GM23338 (cell line): ENCODE results near the gene ADAMTS17. TPM values are rescaled to one million over a fixed set of nuclear protein-coding genes. Genes with fewer than 3 reads are reported as not detected.

ENCODE experiments used
- ATAC-seq: fragments of 200-7000 bp; cut with Tn5 transposase; 3 replicates; pipeline ENCODE4 v1.9.1; 2020
- DNase-seq: peaks from one replicate; pipeline ENCODE4 v3.0.0-alpha.2; 2015; ENCODE audit warnings: low spot score
- H2AFZ ChIP-seq: fragments of 200-600 bp; sonication (generic); 2 replicates; pipeline ENCODE4 v1.8.0; 2016; ENCODE audit warnings: antibody characterized with exemption, mild to moderate bottlenecking, moderate library complexity
- H3F3A ChIP-seq: fragments of 200-600 bp; sonication (generic); replicated peaks from 2 replicates; pipeline ENCODE4 v1.8.0; 2017; ENCODE audit warnings: antibody characterized with exemption, mixed run types, low read depth
- H3K27ac ChIP-seq: fragments of 200-600 bp; sonication (generic); 2 replicates; pipeline ENCODE4 v1.6.1; 2016; ENCODE audit warnings: low read depth
- H3K27me3 ChIP-seq: fragments of 200-600 bp; sonication (generic); 2 replicates; pipeline ENCODE4 v1.8.0; 2016; ENCODE audit warnings: mild to moderate bottlenecking, mixed run types, moderate library complexity; ENCODE audit not compliant: insufficient read depth
- H3K36me3 ChIP-seq: fragments of 200-600 bp; sonication (generic); 2 replicates; pipeline ENCODE4 v1.8.0; 2016; ENCODE audit warnings: mild to moderate bottlenecking; ENCODE audit not compliant: insufficient read depth
- H3K4me1 ChIP-seq: fragments of 200-600 bp; sonication (generic); 2 replicates; pipeline ENCODE4 v1.8.0; 2016; ENCODE audit warnings: mild to moderate bottlenecking, moderate library complexity; ENCODE audit not compliant: insufficient read depth
- H3K4me2 ChIP-seq: fragments of 200-600 bp; sonication (generic); 2 replicates; pipeline ENCODE4 v1.7.1; 2017; ENCODE audit warnings: mixed run types
- H3K4me3 ChIP-seq: fragments of 200-600 bp; sonication (generic); 2 replicates; pipeline ENCODE4 v1.6.1; 2016; ENCODE audit warnings: mixed run types
- H3K79me2 ChIP-seq: fragments of 200-600 bp; sonication (generic); replicated peaks from 2 replicates; pipeline ENCODE4 v1.8.0; 2017; ENCODE audit warnings: mild to moderate bottlenecking; ENCODE audit not compliant: insufficient read depth
- H3K9me2 ChIP-seq: fragments of 200-600 bp; sonication (generic); 2 replicates; pipeline ENCODE4 v1.8.0; 2017; ENCODE audit not compliant: insufficient read depth
- H4K20me1 ChIP-seq: fragments of 200-600 bp; sonication (generic); replicated peaks from 2 replicates; pipeline ENCODE4 v1.8.0; 2017; ENCODE audit warnings: mild to moderate bottlenecking; ENCODE audit not compliant: insufficient read depth
- H3K27ac Mint-ChIP-seq: 2 replicates; pipeline ENCODE4 v1.8.0; 2020; ENCODE audit warnings: inconsistent platforms, mild to moderate bottlenecking, moderate library complexity, mixed read lengths
- H3K27me3 Mint-ChIP-seq: 3 replicates; pipeline ENCODE4 v1.8.0; 2022; ENCODE audit warnings: low read depth, mild to moderate bottlenecking, moderate library complexity, mixed read lengths, inconsistent platforms; ENCODE audit not compliant: insufficient read depth, poor library complexity
- H3K36me3 Mint-ChIP-seq: 3 replicates; pipeline ENCODE4 v1.8.0; 2021; ENCODE audit warnings: low read depth, mild to moderate bottlenecking, inconsistent platforms, moderate library complexity, mixed read lengths
- H3K4me1 Mint-ChIP-seq: 3 replicates; pipeline ENCODE4 v1.8.0; 2020; ENCODE audit warnings: mild to moderate bottlenecking, inconsistent platforms, mixed read lengths
- H3K4me3 Mint-ChIP-seq: 3 replicates; pipeline ENCODE4 v1.8.0; 2021; ENCODE audit warnings: moderate library complexity, mild to moderate bottlenecking, inconsistent platforms, mixed read lengths
- H3K9me3 Mint-ChIP-seq: 3 replicates; pipeline ENCODE4 v1.8.0; 2020; ENCODE audit warnings: moderate library complexity, mild to moderate bottlenecking, inconsistent platforms, mixed read lengths
- CREB1 ChIP-seq: fragments of 250-450 bp; sonication (Bioruptor Pico); IDR thresholded peaks from 2 replicates; pipeline ENCODE4 v1.5.0; 2020; ENCODE audit warnings: low read depth, mild to moderate bottlenecking, moderate library complexity
- CTCF ChIP-seq, 2 experiments: fragments of 200-600 bp in 1 of 2; sonication (generic) in 1 of 2; conservative IDR thresholded peaks; 2 replicates each; pipeline versions ENCODE4 v1.5.1 to v1.6.1; 2016 to 2017; ENCODE audit warnings: antibody characterized with exemption in 2 of 2, low read depth in 2 of 2, mild to moderate bottlenecking in 2 of 2, moderate library complexity in 1 of 2
- ETS1 ChIP-seq: IDR thresholded peaks from 2 replicates; pipeline ENCODE4 v1.6.1; 2016; ENCODE audit warnings: antibody characterized with exemption
- EZH2 ChIP-seq: fragments of 200-600 bp; sonication (generic); IDR thresholded peaks from one replicate; pipeline ENCODE4 v1.8.0; 2017; ENCODE audit warnings: antibody characterized with exemption, mild to moderate bottlenecking, low read depth; ENCODE audit not compliant: unreplicated experiment
- EZH2phosphoT487 ChIP-seq: fragments of 200-600 bp; sonication (generic); IDR thresholded peaks from one replicate; pipeline ENCODE4 v1.8.1; 2018; ENCODE audit warnings: antibody characterized with exemption; ENCODE audit not compliant: unreplicated experiment
- JUNB ChIP-seq: IDR thresholded peaks from one replicate; pipeline ENCODE4 v1.6.1; 2016; ENCODE audit warnings: antibody characterized with exemption; ENCODE audit not compliant: unreplicated experiment
- POLR2AphosphoS5 ChIP-seq: IDR thresholded peaks from 2 replicates; pipeline ENCODE4 v1.6.1; 2016; ENCODE audit warnings: antibody characterized with exemption, low read depth
- STAT1 ChIP-seq: IDR thresholded peaks from one replicate; pipeline ENCODE4 v1.6.1; 2016; ENCODE audit warnings: antibody characterized with exemption; ENCODE audit not compliant: unreplicated experiment
- ZNF114 ChIP-seq: fragments of 250-450 bp; sonication (Bioruptor Pico); IDR thresholded peaks from 2 replicates; pipeline ENCODE4 v1.5.0; 2020; ENCODE audit warnings: mild to moderate bottlenecking, moderate library complexity
- polyA plus RNA-seq: library from polyadenylated mRNA; unstranded; fragments of >200 nt; fragmentation: Nextera tagmentation; extraction: Ambion mirVana; gene quantifications from 2 replicates; pipeline ENCODE4 v1.2.1, GENCODE V29; 2016
- total RNA-seq: library from RNA; depleted of rRNA; stranded (reverse); fragments of >200 nt; shearing (Covaris generic); gene quantifications from 2 replicates; pipeline ENCODE4 v1.2.3, GENCODE V29; 2014

The ADAMTS17 gene
- total and polyA plus RNA-seq, 2 experiments from 2014 or later = 0.60 to 3.8 TPM

DNA sequence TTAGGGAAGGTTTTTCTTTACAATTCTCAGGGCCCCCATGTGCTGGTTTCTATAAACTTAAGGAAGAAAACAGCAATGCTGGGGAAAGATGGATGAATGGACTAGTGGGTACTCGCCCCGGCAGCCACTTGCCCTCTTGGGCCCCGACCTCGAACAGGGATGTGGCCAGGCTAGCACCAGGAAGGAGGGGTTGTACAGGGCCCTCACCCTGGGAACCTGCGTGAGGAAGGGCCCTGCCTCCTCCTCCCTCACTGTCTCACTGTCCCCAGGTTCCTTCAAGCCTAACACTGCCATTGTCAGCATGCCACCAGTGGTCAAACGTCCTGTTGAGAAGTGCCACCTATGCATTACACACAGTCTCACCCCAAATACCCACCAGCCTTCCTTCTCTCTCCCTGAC, 9.1 kb downstream of the ADAMTS17 start:
- TF ChIP-seq JUNB = no peak
- no peak for TF ChIP-seq EZH2phosphoT487
- TF ChIP-seq CREB1 = no peak
- TF ChIP-seq POLR2AphosphoS5 = no peak
- peaks cover 1% of the 10 kb centered on the region for H3K27me3 Mint-ChIP-seq

DNA sequence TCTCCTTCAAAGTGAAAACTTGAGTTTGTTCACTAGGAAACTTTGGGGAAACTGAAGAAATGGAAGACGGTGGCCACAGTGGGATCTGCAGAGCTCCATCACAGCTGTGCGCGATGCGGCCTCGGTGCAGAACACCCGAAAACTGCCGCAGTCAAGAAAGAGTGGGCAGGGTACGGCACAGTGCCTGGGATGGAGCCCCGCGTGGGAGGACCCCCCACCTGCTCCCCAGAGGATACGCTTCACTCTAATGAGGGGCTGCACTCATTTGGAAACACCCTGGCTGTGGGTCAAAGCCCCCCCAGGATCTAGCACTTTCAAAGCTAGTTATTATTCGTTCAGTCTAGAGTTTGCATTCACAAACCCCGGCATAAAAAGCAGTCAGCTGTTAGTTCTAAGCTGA, 9.5 kb downstream of the ADAMTS17 start:
- no peaks in the 10 kb centered on the region for H3K27me3 ChIP-seq
- no peaks in the 10 kb centered on the region for H3K36me3 ChIP-seq
- H3K9me2 ChIP-seq = no peaks in the 10 kb centered on the region; the same call in 1 of the 2 replicates
- no peak overlapping the region for H3K4me2 ChIP-seq
- TF ChIP-seq POLR2AphosphoS5 = no peak
- no peak for TF ChIP-seq CTCF (conservative IDR thresholded peaks at IDR 0.05; ENCODE audit: low read depth in 2 of 2)
- H3K4me3 ChIP-seq = no peak overlapping the region
- H3K27me3 Mint-ChIP-seq = peaks cover 1% of the 10 kb centered on the region
- ATAC-seq (no peak), DNase-seq (no peak)
- no peaks in the 10 kb centered on the region for H3K36me3 Mint-ChIP-seq
- H3K4me1 Mint-ChIP-seq = peaks cover 10% of the 10 kb centered on the region; the same call in 2 of the 3 replicates
- no peaks in the 10 kb centered on the region for H4K20me1 ChIP-seq
- no peak overlapping the region for H3K27ac Mint-ChIP-seq
- H3K79me2 ChIP-seq = no peaks in the 10 kb centered on the region
- H3K4me1 ChIP-seq = no peaks in the 10 kb centered on the region
- no peaks in the 10 kb centered on the region for H3K9me3 Mint-ChIP-seq
- no peak overlapping the region for H2AFZ ChIP-seq
- no peaks in the 10 kb centered on the region for H3F3A ChIP-seq
- H3K27ac ChIP-seq = no peak overlapping the region
- no peak overlapping the region for H3K4me3 Mint-ChIP-seq

More for the DNA sequence above, 9.1 kb downstream of the ADAMTS17 start:
- no peak overlapping the region for H3K4me3 Mint-ChIP-seq
- no peaks in the 10 kb centered on the region for H3K9me3 Mint-ChIP-seq
- H3K27me3 ChIP-seq = no peaks in the 10 kb centered on the region
- no peaks in the 10 kb centered on the region for H3K36me3 ChIP-seq
- H4K20me1 ChIP-seq = no peaks in the 10 kb centered on the region
- no peaks in the 10 kb centered on the region; the same call in 1 of the 2 replicates for H3K9me2 ChIP-seq
- no peak overlapping the region for H2AFZ ChIP-seq
- no peaks in the 10 kb centered on the region for H3K4me1 ChIP-seq
- no peaks in the 10 kb centered on the region for H3K36me3 Mint-ChIP-seq
- H3K79me2 ChIP-seq = no peaks in the 10 kb centered on the region
- H3K4me2 ChIP-seq = no peak overlapping the region
- ATAC-seq (no peak), DNase-seq (no peak)
- no peak overlapping the region for H3K27ac ChIP-seq
- no peak overlapping the region for H3K27ac Mint-ChIP-seq
- no peaks in the 10 kb centered on the region for H3F3A ChIP-seq
- peaks cover 10% of the 10 kb centered on the region; the same call in 2 of the 3 replicates for H3K4me1 Mint-ChIP-seq
- no peak overlapping the region for H3K4me3 ChIP-seq

- Histone ChIP-seq H3K79me2 (no peaks in the 10 kb centered on the region), H3K9me2 (no peaks in the 10 kb centered on the region; the same call in 1 of the 2 replicates), H3K4me1 (no peaks in the 10 kb centered on the region), H3K27ac (no peak overlapping the region), H3K36me3 (no peaks in the 10 kb centered on the region), H2AFZ (no peak overlapping the region), H3F3A (no peaks in the 10 kb centered on the region), H4K20me1 (no peaks in the 10 kb centered on the region), H3K4me3 (no peak overlapping the region), H3K4me2 (no peak overlapping the region), H3K27me3 (no peaks in the 10 kb centered on the region)
- Mint-ChIP-seq H3K4me3 (no peak overlapping the region), H3K9me3 (no peaks in the 10 kb centered on the region; the same call in 2 of the 3 replicates), H3K27me3 (peaks cover 1% of the 10 kb centered on the region), H3K27ac (no peak overlapping the region), H3K4me1 (peaks cover 10% of the 10 kb centered on the region; the same call in 2 of the 3 replicates), H3K36me3 (no peaks in the 10 kb centered on the region; the same call in 2 of the 3 replicates)
- no peak for DNase-seq
- no peak for ATAC-seq
- TF ChIP-seq EZH2phosphoT487 = no peak
- no peak for TF ChIP-seq EZH2
- TF ChIP-seq POLR2AphosphoS5 = no peak
- no peak for TF ChIP-seq CREB1
- no peak for TF ChIP-seq ETS1
- TF ChIP-seq ZNF114 = no peak
- no peak for TF ChIP-seq CTCF (conservative IDR thresholded peaks at IDR 0.05; ENCODE audit: low read depth in 2 of 2)
- TF ChIP-seq STAT1 = no peak
Observed at GRCh38 chr15:100330629-100331215, 11.1 kb downstream of the ADAMTS17 start.
